Natural killer cell treated with Interleukin-12 subunit alpha and Interleukin-12 subunit beta and Interleukin-15 and Interleukin-18, amount 100 ng/mL, for 72 hours (primary cell): ENCODE measurements around the gene KBTBD12. TPM values are rescaled to one million over a fixed set of nuclear protein-coding genes. Genes with fewer than 3 reads are reported as not detected.

Experiments used
- ATAC-seq, 2 donors: fragments of 150-1000 bp; cut with Tn5 transposase in 1 of 2; sonication (Bioruptor Pico), chemical (Tn5 transposase) in 1 of 2; 2 replicates each; pipeline ENCODE4 v1.10.0; 2021
- DNase-seq: peaks from one replicate; pipeline ENCODE4 v3.0.0; 2022; ENCODE audit warnings: low spot score
- H3K27ac Mint-ChIP-seq, 2 donors: 1 replicate in 1 of 2; 2 replicates in 1 of 2; pipeline ENCODE4 v1.8.0; 2022; ENCODE audit warnings: mixed read lengths in 2 of 2, mild to moderate bottlenecking in 1 of 2, moderate library complexity in 1 of 2
- H3K27me3 Mint-ChIP-seq, 2 donors: 1 replicate in 1 of 2; 2 replicates in 1 of 2; pipeline ENCODE4 v1.8.0; 2022; ENCODE audit warnings: mixed read lengths in 2 of 2
- H3K36me3 Mint-ChIP-seq: one replicate; pipeline ENCODE4 v1.8.0; 2022; ENCODE audit warnings: mixed read lengths
- H3K4me1 Mint-ChIP-seq, 2 donors: 1 replicate in 1 of 2; 2 replicates in 1 of 2; pipeline ENCODE4 v1.8.0; 2022; ENCODE audit warnings: low read depth in 2 of 2, mixed read lengths in 2 of 2, mild to moderate bottlenecking in 1 of 2
- H3K4me3 Mint-ChIP-seq: one replicate; pipeline ENCODE4 v1.8.0; 2022; ENCODE audit warnings: mixed read lengths
- H3K9me3 Mint-ChIP-seq: 2 replicates; pipeline ENCODE4 v1.8.0; 2022; ENCODE audit warnings: mixed read lengths
- total RNA-seq, 2 donors: library from RNA; stranded (reverse); gene quantifications; one replicate each; pipeline ENCODE4 v1.2.3, GENCODE V29; 2022

The KBTBD12 gene
- total RNA-seq, 2 donors from 2014 or later = not detected

DNA sequence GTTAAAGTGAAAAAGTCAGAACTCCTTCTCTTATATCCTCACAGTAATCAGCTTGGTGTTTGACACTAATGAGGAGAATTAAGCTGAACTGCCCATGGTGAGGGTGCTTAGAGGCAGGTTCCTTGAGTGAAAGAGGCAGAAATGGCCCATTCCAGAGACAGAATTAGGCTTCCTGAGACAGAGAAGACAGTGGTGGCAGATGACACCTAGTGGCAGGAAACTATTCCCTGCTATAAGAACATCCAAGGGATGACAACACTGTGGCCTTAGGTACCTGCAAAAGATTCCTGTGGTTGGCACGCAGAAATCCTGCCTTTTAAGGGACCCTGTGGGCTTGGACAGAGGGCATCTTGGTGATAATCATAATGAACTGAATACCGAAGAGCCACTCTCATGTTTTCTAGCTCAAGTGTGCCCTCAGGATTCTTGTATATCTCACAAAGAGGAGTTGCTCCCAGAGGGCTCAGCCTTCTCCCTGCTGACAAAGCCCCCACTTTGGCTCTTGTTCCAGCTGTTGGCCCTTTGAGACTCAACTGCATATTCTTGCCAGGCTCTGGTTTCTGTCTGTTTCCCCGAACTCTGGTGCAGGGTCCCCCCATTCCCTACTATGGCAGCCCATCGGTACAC is 56.0 kb downstream of the KBTBD12 start:
- no peaks in the 10 kb centered on the region for H3K9me3 Mint-ChIP-seq
- H3K36me3 Mint-ChIP-seq = no peaks in the 10 kb centered on the region
- H3K27ac Mint-ChIP-seq = no peak overlapping the region
- H3K27me3 Mint-ChIP-seq = peaks cover 27 to 43% of the 10 kb centered on the region in 2 donors
- no peak overlapping the region for H3K4me3 Mint-ChIP-seq
- DNase-seq (no peak), ATAC-seq (no peak)
- H3K4me1 Mint-ChIP-seq = no peaks in the 10 kb centered on the region

DNA sequence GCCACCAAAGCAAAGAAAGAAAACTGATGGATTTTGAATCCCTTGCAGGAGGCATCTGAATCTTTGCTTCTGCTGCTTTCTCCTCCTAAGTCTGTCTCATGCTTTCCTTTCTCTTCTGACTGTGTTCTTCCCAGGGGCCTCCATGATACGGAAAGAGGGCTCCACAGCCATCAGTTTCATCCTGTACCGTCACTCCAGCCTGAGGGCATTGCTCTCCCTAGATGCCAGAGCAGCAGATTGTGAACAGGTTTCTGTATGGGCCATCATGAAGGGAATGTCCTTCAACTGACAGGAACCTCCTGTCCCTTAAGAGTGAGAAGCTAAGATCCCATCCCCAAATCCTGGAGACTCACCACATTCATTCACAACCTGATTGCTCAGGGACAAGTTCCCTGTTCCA is 59.2 kb downstream of the KBTBD12 start:
- Mint-ChIP-seq H3K27ac (no peak overlapping the region), H3K4me1 (no peaks in the 10 kb centered on the region), H3K4me3 (no peak overlapping the region), H3K36me3 (no peaks in the 10 kb centered on the region), H3K27me3 (peaks cover 17 to 34% of the 10 kb centered on the region in 2 donors), H3K9me3 (no peaks in the 10 kb centered on the region)
- DNase-seq = no peak
- ATAC-seq = no peak

DNA sequence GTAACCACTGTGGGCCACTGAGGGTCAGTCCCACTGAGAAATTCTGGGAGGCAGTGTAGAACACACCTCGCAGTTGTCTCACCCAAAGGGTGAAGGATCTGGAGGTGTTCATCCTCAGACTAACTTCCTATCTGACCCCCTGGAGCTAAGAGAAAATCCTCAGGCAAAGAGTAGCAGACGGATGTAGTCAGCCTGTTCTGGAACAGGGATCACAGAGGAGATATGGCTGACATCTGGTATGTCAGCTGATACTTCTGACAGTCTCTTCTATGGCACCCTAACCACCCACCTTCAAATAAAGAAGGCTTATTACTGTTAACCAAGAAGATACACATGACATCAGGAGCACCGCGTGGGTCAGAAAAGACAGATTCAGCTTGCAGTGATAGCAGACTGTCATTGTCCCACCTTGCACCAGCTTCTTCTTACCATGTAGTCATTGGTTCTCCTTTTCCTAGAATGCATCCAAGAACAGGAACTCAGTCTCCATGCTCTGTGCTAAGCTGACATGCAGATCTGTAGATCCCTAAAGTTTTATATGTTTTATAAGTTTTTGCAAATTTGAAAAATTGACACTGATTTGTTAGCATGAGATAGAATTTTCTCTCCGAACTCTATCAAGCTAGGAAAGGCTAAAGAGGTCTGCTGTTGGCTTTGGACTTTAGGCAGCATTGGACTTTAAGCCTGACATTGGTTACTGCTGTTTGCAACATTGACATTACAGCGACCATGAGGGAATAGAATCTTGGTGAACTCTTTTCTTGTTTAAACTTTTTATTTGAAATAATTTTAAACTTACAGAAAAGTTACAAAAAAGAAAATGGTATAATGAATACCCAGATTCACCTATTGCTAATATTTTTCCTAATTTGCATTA is 60.4 kb downstream of the KBTBD12 start:
- DNase-seq (no peak), ATAC-seq (peak in 1 of 2 donors; percentile 27)
- peaks cover 15 to 34% of the 10 kb centered on the region in 2 donors for H3K27me3 Mint-ChIP-seq
- no peaks in the 10 kb centered on the region for H3K36me3 Mint-ChIP-seq
- no peaks in the 10 kb centered on the region for H3K9me3 Mint-ChIP-seq
- no peak overlapping the region for H3K4me3 Mint-ChIP-seq
- H3K27ac Mint-ChIP-seq = no peak overlapping the region
- H3K4me1 Mint-ChIP-seq = no peaks in the 10 kb centered on the region

DNA sequence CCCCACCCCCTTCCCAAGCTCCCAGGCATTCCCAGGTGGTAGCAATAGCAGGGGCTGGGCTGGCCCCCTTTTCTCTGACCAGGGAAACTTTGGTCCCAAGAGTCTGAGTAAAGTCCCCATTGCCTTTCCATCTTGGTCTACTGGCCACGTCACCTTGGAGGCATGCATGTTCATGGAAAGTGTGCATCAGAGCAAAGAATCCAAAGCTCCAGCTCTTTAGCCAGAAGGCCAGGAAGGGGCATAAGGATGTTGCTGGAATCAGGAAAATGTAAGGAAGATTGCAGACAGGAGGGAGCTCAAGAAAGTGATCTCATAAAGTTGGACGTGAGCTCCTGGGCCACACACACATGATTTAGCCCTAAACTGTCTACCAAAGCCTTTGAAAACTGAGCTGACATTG is 63.6 kb downstream of the KBTBD12 start:
- H3K4me1 Mint-ChIP-seq = no peaks in the 10 kb centered on the region
- H3K27me3 Mint-ChIP-seq = peaks cover 12 to 19% of the 10 kb centered on the region in 2 donors
- no peak overlapping the region for H3K4me3 Mint-ChIP-seq
- ATAC-seq = no peak
- H3K27ac Mint-ChIP-seq = no peak overlapping the region
- DNase-seq = no peak
- H3K9me3 Mint-ChIP-seq = no peaks in the 10 kb centered on the region
- H3K36me3 Mint-ChIP-seq = no peaks in the 10 kb centered on the region

DNA sequence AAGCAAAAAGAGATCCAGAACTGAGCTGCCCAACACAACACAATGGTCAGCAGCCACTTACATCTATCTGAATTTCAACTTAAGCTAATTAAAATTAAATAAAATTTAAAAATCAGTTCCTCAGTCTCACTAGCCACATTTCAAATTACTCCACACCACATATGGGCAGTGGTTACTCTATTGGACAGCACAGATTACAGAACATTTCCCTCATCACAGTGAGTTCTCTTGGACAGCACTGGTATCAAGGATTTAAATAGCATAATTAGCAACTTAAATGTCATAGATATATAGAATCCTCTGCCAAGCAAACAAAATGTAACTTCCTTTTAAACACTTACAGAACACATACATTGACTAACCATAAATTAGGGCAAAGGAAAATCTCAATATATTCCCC is 64.4 kb downstream of the KBTBD12 start:
- ATAC-seq (no peak), DNase-seq (no peak)
- H3K4me1 Mint-ChIP-seq = no peaks in the 10 kb centered on the region
- H3K4me3 Mint-ChIP-seq = no peak overlapping the region
- no peaks in the 10 kb centered on the region for H3K36me3 Mint-ChIP-seq
- no peaks in the 10 kb centered on the region for H3K9me3 Mint-ChIP-seq
- H3K27me3 Mint-ChIP-seq = peaks cover 12 to 19% of the 10 kb centered on the region in 2 donors
- no peak overlapping the region for H3K27ac Mint-ChIP-seq

DNA sequence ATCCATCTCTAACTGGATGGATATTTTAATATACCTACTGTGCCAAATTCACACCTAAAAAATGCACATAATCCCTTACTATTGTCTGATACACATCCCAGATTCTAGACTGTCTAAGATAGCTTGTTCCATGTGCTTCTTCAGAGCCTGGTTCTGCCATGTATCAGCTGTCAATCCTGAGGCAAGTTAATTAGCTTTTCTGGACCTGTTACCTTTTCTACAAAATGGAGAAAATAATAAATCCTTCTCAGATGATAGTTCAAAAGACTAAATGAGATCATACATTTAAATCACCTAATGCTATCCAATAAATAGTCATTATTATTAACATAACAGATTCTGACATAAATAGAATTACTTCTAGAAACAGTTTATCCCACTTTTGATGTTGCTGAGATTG is 66.1 kb downstream of the KBTBD12 start:
- ATAC-seq = no peak
- no peaks in the 10 kb centered on the region for H3K36me3 Mint-ChIP-seq
- no peak overlapping the region for H3K4me3 Mint-ChIP-seq
- no peaks in the 10 kb centered on the region for H3K4me1 Mint-ChIP-seq
- H3K27ac Mint-ChIP-seq = no peak overlapping the region
- peaks cover 10 to 15% of the 10 kb centered on the region in 2 donors for H3K27me3 Mint-ChIP-seq
- no peak for DNase-seq
- no peaks in the 10 kb centered on the region for H3K9me3 Mint-ChIP-seq

DNA sequence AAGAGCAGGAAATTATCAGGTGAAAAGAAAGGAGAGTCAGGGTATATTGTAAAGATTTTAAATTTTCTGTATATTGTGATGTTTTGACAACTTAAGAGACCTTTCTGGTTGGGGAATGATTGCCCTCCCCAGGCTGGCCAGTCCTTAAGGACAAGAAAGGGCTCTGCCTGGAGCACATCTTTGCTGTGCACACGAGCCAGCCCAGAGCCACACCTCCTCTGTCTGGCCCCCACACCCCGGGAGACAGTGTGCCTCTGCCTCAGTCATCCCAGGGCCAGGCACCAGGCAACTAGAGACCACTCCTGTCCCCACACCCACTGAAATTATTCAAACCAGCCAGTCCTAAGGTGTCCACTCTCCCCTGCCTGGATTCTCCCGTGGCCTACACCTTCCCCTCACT is 67.1 kb downstream of the KBTBD12 start:
- ATAC-seq = peak; percentile 51 to 61
- Mint-ChIP-seq H3K27me3 (peaks cover 3 to 6% of the 10 kb centered on the region in 2 donors), H3K27ac (no peak overlapping the region), H3K36me3 (no peaks in the 10 kb centered on the region), H3K4me3 (no peak overlapping the region), H3K9me3 (no peaks in the 10 kb centered on the region), H3K4me1 (no peaks in the 10 kb centered on the region)
- DNase-seq = no peak

DNA sequence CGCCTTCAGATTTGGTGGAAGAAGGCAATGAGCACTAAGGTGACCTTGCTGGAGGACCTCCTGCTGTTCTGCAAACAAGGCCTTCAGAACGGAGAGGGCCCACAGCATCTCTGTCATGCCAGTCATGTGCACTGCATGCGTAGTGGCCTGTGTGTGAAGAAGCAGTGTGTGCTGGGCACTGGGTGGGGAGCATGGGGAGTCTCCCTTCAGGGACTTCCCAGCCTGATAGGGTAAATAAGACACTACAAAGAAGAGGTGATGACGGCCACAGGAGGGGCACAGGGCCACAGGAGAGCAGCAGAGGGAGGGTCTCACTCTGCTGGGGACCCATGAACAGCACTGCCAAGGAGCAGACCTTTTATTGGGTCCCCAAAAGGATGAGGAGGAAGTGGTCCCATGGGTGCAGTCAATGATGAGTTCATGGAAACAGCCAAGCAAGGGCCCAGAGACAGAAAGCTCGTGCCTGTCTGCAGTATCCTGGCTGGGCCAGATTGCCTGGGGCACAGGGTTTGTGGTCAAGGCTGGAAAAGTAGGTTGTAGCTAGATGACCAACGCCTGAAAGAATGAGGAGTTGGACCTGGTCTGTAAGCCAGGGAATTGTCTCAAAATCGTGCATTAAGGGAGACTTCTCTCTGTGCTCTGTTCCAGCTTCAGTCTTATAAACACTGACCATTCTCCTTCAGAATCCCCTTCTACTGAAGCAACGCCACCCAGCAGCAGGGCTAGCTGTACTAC is 69.4 kb downstream of the KBTBD12 start:
- Mint-ChIP-seq H3K36me3 (no peaks in the 10 kb centered on the region), H3K9me3 (no peaks in the 10 kb centered on the region), H3K4me1 (no peaks in the 10 kb centered on the region), H3K27ac (no peak overlapping the region), H3K4me3 (no peak overlapping the region), H3K27me3 (peaks cover 0 to 3% of the 10 kb centered on the region in 2 donors)
- no peak for ATAC-seq
- no peak for DNase-seq

DNA sequence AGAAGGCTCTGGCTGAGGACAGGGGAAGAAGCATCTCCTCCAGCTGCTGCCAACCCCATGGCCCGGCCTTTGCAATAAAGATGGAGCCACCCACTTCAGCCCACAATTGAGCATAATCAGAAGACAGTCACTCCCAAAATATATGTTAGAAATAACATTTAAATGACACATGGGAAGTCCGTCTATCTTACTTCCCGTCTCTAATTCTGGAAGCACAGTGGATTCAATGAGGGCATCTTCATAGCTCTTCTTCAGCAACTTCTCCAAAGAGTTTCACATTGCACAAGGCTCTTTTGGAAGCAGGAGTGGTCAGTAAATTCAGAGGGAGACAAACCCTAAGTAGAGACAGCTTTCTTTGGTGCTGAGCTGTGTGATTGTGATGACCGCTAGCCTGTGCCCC is 70.2 kb downstream of the KBTBD12 start:
- no peaks in the 10 kb centered on the region for H3K36me3 Mint-ChIP-seq
- H3K27ac Mint-ChIP-seq = no peak overlapping the region
- H3K4me1 Mint-ChIP-seq = no peaks in the 10 kb centered on the region
- no peak for ATAC-seq
- no peaks in the 10 kb centered on the region for H3K9me3 Mint-ChIP-seq
- H3K4me3 Mint-ChIP-seq = no peak overlapping the region
- DNase-seq = no peak
- peaks cover 0 to 3% of the 10 kb centered on the region in 2 donors for H3K27me3 Mint-ChIP-seq

DNA sequence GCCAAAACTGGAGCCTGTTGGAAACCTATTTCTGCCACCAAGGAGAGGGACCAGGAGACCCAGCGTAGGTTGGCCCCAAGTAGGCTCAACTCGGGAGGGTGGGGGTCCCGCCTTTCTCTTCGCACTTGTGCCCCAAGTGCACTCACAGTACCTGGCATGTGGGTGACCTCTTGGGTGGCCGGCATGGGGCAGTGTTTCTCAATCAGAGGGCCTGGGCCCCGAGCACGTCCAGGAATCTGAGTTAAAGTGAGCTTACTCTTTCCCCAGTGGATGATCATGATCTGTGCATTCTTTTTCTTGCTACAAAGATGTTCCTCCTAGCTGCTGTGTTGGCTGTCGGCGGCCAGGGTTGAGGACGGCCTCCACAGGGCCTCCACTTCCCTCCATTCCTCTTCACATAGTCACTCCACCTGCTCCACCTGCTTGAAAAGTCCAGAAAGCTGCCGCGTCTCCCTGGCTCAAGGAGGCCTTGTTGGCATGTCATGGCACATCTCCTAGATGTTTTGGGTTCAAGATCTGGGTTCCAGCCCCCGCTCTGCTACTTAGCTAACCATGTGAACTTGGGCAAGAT is 70.7 kb downstream of the KBTBD12 start:
- Mint-ChIP-seq H3K4me3 (no peak overlapping the region), H3K4me1 (no peaks in the 10 kb centered on the region), H3K36me3 (no peaks in the 10 kb centered on the region), H3K9me3 (no peaks in the 10 kb centered on the region), H3K27ac (no peak overlapping the region), H3K27me3 (peaks cover 0 to 3% of the 10 kb centered on the region in 2 donors)
- ATAC-seq (no peak), DNase-seq (no peak)

DNA sequence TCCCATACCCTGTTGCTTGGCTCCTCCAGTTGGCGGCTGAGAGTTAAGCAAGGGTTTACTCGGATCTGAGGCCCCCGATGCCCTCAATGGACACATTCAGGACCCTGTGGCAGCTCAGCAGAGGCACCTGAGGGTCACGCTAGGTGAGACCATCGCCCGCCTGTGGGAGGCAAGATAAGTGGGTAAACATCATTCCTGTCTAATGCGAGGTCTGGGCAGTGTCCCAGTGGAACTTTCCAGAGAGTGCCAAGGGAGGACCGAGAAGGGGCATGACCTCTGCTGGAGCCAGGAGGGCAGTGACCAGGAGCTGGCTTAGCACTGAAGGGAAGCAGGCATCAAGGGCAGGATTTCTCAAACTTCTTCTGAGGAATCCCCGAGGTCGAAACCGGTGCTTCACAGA is 71.8 kb downstream of the KBTBD12 start:
- H3K36me3 Mint-ChIP-seq = no peaks in the 10 kb centered on the region
- no peaks in the 10 kb centered on the region for H3K9me3 Mint-ChIP-seq
- H3K4me3 Mint-ChIP-seq = no peak overlapping the region
- DNase-seq (no peak), ATAC-seq (no peak)
- no peaks in the 10 kb centered on the region for H3K4me1 Mint-ChIP-seq
- no peak overlapping the region for H3K27ac Mint-ChIP-seq
- no peaks in the 10 kb centered on the region for H3K27me3 Mint-ChIP-seq

DNA sequence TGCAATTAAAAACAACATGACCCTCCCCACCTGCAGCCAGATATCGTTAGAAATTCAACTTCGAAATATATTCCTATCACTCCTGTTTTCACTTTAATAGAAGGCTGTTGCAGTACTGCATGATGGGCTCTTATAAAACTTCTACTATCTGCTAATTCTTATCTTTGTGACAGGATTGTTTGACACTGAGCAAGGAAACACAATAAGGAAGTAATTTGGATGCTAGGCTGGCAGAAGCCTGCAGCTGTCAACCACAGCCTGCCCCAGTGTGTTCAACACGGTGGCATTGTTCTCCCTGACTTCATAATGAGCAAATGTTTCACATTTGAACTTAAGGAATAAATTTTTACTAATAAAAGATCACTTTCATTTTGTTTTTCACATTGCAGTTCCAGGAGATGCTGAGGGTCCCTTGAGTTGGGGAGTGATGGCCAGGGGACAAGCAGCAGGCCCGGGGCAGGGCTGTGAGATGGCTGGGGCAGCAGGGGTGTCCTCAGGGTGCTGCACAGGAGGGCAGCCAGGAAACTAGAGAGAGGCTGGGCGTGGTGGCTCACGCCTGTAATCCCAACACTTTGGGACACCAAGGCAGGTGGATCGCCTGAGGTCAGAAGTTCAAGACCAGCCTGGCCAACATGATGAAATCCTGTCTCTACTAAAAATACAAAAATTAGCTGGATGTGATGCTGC is 72.4 kb downstream of the KBTBD12 start:
- Mint-ChIP-seq H3K27ac (no peak overlapping the region), H3K4me1 (no peaks in the 10 kb centered on the region), H3K9me3 (no peaks in the 10 kb centered on the region), H3K27me3 (no peaks in the 10 kb centered on the region), H3K36me3 (no peaks in the 10 kb centered on the region), H3K4me3 (no peak overlapping the region)
- DNase-seq (no peak), ATAC-seq (no peak)

DNA sequence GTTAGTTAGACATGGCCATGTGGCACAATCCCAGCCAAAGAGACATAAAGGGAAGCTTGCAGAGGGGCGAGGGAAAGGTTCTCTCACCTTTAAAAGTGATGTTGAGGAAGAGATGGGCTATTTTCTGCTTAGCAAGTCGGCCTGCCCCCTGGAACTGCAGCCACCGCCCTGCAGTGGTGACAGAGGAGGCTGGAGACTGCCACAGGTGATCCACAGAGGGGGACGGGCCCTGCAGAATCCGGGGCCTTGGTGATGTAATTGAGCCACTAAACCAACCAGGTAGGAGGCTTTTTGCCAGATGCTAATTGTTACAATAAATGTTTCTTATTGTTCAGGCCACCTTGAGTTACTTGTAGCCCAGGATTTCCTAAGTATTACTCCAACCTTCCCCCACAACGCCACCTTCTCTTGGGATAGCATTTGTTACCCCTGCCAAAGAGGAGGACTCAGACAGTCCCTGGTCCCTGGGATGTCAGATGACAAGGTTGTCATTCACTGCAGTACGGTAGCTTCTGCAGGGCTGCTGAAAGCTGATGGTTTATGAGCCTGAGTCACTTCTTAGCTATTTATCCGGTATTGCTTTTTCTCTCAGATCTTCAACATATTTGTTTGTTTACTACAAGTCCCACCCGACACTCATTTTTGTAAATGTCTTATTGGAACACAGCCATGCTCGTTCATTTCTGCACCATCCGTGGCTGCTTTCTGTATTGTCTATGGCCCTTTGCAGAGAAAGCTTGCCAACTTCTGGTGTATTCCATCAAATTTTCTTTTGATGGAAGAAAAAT is 73.9 kb downstream of the KBTBD12 start:
- Mint-ChIP-seq H3K4me1 (no peaks in the 10 kb centered on the region), H3K27me3 (no peaks in the 10 kb centered on the region), H3K4me3 (no peak overlapping the region), H3K36me3 (no peaks in the 10 kb centered on the region), H3K9me3 (no peaks in the 10 kb centered on the region), H3K27ac (no peak overlapping the region)
- DNase-seq = no peak
- no peak for ATAC-seq
